ENCODE measurements around the gene RNF5. TPM values are rescaled to one million over a fixed set of nuclear protein-coding genes. Genes with fewer than 3 reads are reported as not detected.
A peak's percentile ranks its signal among the peaks of the same experiment; 100 is the strongest.

RNF5 gene
- total and polyA plus RNA-seq, 10 of the 15 experiments (the other 5 are each of a cell fraction or from before 2014, with no cell fraction given) = 31.4 to 114 (median 62.8) TPM

GRCh38 chr6:32191696-32192607 lies 13.7 kb downstream of the RNF5 start:
- Histone ChIP-seq H3K36me3 (ENCODE audit: control insufficient read depth in 2 of 2, insufficient read depth in 2 of 2, low read length in 1 of 2) (peaks cover 0 to 2% of the 10 kb centered on the region in 2 experiments; a peak in 2 of 4 replicates), H3K4me1 (ENCODE audit: control insufficient read depth, insufficient read depth, low read length) (peaks cover 32% of the 10 kb centered on the region), H3K27me3 (replicated peaks in 1 of 2; ENCODE audit: control insufficient read depth in 2 of 2, insufficient read depth in 2 of 2, low read length in 1 of 2) (no peaks in the 10 kb centered on the region), H3K9ac (ENCODE audit: control insufficient read depth, insufficient read depth, low read length) (peak overlapping the region; percentile 99), H3K4me2 (ENCODE audit: control insufficient read depth, insufficient read depth) (peak overlapping the region; percentile 99), H2AFZ (ENCODE audit: control insufficient read depth, low read depth, low read length) (no peak overlapping the region), H3K9me3 (replicated peaks; ENCODE audit: control insufficient read depth, insufficient read depth, low read length) (no peaks in the 10 kb centered on the region), H3K27ac (ENCODE audit: control insufficient read depth, insufficient read depth) (peak overlapping the region; percentile 100), H3K79me2 (ENCODE audit: control insufficient read depth, insufficient read depth, low read length) (peaks cover 58% of the 10 kb centered on the region), H3K4me3 (peak overlapping the region; percentile 90), H4K20me1 (ENCODE audit: control insufficient read depth, insufficient read depth) (no peaks in the 10 kb centered on the region)
- FAIRE-seq (no peak), DNase-seq (ENCODE audit: low read depth, low spot score) (no peak), ATAC-seq (no peak)
- in situ Hi-C loops (cut with MboI) (no loop called here), intact Hi-C loops (cut with micrococcal nuclease; ENCODE audit: unreplicated experiment) (loop anchor here (2.0 kb wide), 1 partner anchor 15 kb away; the partner anchor contains the start of gene AGPAT1)
- 0% methylated on average over 14 of the region's 15 CpGs for WGBS (ENCODE audit: insufficient coverage, insufficient replicate concordance, low lambda C conversion rate, missing lambda C conversion rate)
- ChIA-PET CTCF (interaction anchor here (1.3 to 4.2 kb wide), 4 partner anchors 13 to 73 kb away, joined by 4 to 35 read pairs (median 7); partner anchors contain the start of genes ATF6B and FKBPL), SMC1A (ENCODE audit: uncharacterized antibody, unreplicated experiment) (interaction anchor here (0.8 to 4.3 kb wide), 3 partner anchors 14 to 62 kb away, joined by 3 to 41 read pairs (median 24); partner anchors contain the start of genes AGPAT1, ATF6B, FKBPL and RNF5), POLR2A (interaction anchor here (0.5 to 7.0 kb wide), 10 partner anchors 10 to 837 kb away, joined by 3 to 123 read pairs (median 4); partner anchors contain the start of genes AGPAT1, ATF6B, FKBPL and HLA-DMA), RAD21 (ENCODE audit: unreplicated experiment) (interaction anchor here (1.0 to 3.7 kb wide), 6 partner anchors 13 to 780 kb away, joined by 3 to 27 read pairs (median 8); partner anchors contain the start of genes AGPAT1, ATF6B, FKBPL and RNF5)
- no TSS peak for BruUV-seq (replicated peaks)
- 0 out of 2 replicates have a peak, but pooled peaks have one; percentile 46 for TF ChIP-seq SMARCA5 (IDR thresholded peaks at IDR 0.05)
- TF ChIP-seq FOXK2 (IDR thresholded peaks at IDR 0.05) = no peak
- peak; percentile 55; the same call in 1 of the 2 replicates for TF ChIP-seq POLR2AphosphoS5 (IDR thresholded peaks at IDR 0.05; ENCODE audit: low read length)
- peak; percentile 39; the same call in 1 of the 2 replicates for TF ChIP-seq NR2F1 (conservative IDR thresholded peaks at IDR 0.05)
- TF ChIP-seq KAT2A (conservative IDR thresholded peaks at IDR 0.05; ENCODE audit: control insufficient read depth, low read depth, low read length) = no peak
- TF ChIP-seq SUZ12 (IDR thresholded peaks at IDR 0.05; ENCODE audit: unreplicated experiment) = no peak
- TF ChIP-seq TAF1 (IDR thresholded peaks at IDR 0.05; ENCODE audit: borderline replicate concordance, low read depth, low read length) = no peak
- peak; percentile 84; the same call in 1 of the 2 replicates for TF ChIP-seq HDGF (IDR thresholded peaks at IDR 0.05)
- no peak for TF ChIP-seq EP300 (IDR thresholded peaks at IDR 0.05; ENCODE audit: borderline replicate concordance in 1 of 2, control insufficient read depth in 1 of 2, low read depth in 2 of 2, low read length in 2 of 2)
- TF ChIP-seq CBX5 (IDR thresholded peaks at IDR 0.05; ENCODE audit: low read depth) = no peak
- no peak; the same call in 1 of the 2 replicates for TF ChIP-seq IRF4 (IDR thresholded peaks at IDR 0.05; ENCODE audit: low read depth, low read length)
- no peak for TF ChIP-seq ASH2L (IDR thresholded peaks at IDR 0.05; ENCODE audit: borderline replicate concordance, low read depth)
- TF ChIP-seq, protein P1, sequence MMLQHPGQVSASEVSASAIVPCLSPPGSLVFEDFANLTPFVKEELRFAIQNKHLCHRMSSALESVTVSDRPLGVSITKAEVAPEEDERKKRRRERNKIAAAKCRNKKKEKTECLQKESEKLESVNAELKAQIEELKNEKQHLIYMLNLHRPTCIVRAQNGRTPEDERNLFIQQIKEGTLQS (IDR thresholded peaks at IDR 0.05; ENCODE audit: borderline replicate concordance, extremely low read depth, low read depth, low read length) = no peak
- TF ChIP-seq BACH1 (IDR thresholded peaks at IDR 0.05; ENCODE audit: borderline replicate concordance) = no peak
- TF ChIP-seq MLLT1 (IDR thresholded peaks at IDR 0.05) = peak; percentile 16; the same call in 1 of the 2 replicates
- no peak for TF ChIP-seq CBX3 (IDR thresholded peaks at IDR 0.05; ENCODE audit: borderline replicate concordance, low read depth)
- TF ChIP-seq REST (IDR thresholded peaks at IDR 0.05; ENCODE audit: low read depth, low read length) = no peak

All from GM12878 (cell line).